WERI-Rb-1 (cell line): ENCODE measurements around the gene TSNAX.
"Not testable (repeated sequence)": the region's sequence is repeated elsewhere in the genome, so short reads cannot be mapped to it uniquely, and the experiment has no call there.

Source experiments
- DNase-seq: peaks from one replicate; pipeline ENCODE4 v3.0.0-alpha.2; 2020
- H3K27ac ChIP-seq: fragments of 250-450 bp; sonication (Bioruptor Pico); 2 replicates; pipeline ENCODE4 v1.5.1; 2020; ENCODE audit warnings: mild to moderate bottlenecking, moderate library complexity
- H3K27me3 ChIP-seq: fragments of 250-450 bp; sonication (Bioruptor Pico); 2 replicates; pipeline ENCODE4 v1.5.1; 2021; ENCODE audit warnings: mild to moderate bottlenecking, low read depth, moderate library complexity; ENCODE audit not compliant: insufficient read depth, severe bottlenecking
- H3K36me3 ChIP-seq: fragments of 250-450 bp; sonication (Bioruptor Pico); 2 replicates; pipeline ENCODE4 v1.5.1; 2020; ENCODE audit warnings: mild to moderate bottlenecking, moderate library complexity
- H3K4me3 ChIP-seq: 2 replicates; pipeline ENCODE4 v1.5.1; 2011; ENCODE audit warnings: low read depth, mild to moderate bottlenecking, control low read depth, low read length
- H3K9me3 ChIP-seq: fragments of 250-450 bp; sonication (Bioruptor Pico); 2 replicates; pipeline ENCODE4 v1.5.1; 2021; ENCODE audit warnings: mild to moderate bottlenecking, moderate library complexity; ENCODE audit not compliant: severe bottlenecking
- CTCF ChIP-seq: IDR thresholded peaks from 2 replicates; pipeline ENCODE4 v1.5.1; 2011; ENCODE audit warnings: low read depth, mild to moderate bottlenecking, control low read depth, inconsistent platforms, low read length

TSNAX gene

GRCh38 chr1:231566496-231566895, 38.0 kb downstream of the TSNAX start:
- Histone ChIP-seq H3K27ac (no peak overlapping the region), H3K9me3 (no peaks in the 10 kb centered on the region), H3K36me3 (peaks cover 19% of the 10 kb centered on the region), H3K27me3 (no peaks in the 10 kb centered on the region), H3K4me3 (no peak overlapping the region)
- DNase-seq = no peak
- no peak for TF ChIP-seq CTCF

GRCh38 chr1:231570262-231570661, 41.8 kb downstream of the TSNAX start:
- H3K9me3 ChIP-seq, H3K4me3 ChIP-seq, H3K27ac ChIP-seq, DNase-seq, H3K36me3 ChIP-seq, H3K27me3 ChIP-seq: not testable (repeated sequence)

- DNase-seq = no peak
- Histone ChIP-seq H3K4me3 (no peak overlapping the region), H3K36me3 (no peaks in the 10 kb centered on the region), H3K27me3 (no peaks in the 10 kb centered on the region), H3K27ac (no peak overlapping the region), H3K9me3 (no peaks in the 10 kb centered on the region)
- TF ChIP-seq CTCF = no peak
Measured at GRCh38 chr1:231571904-231572303, 43.4 kb downstream of the TSNAX start.

GRCh38 chr1:231575472-231575871, 47.0 kb downstream of the TSNAX start:
- Histone ChIP-seq H3K9me3 (no peaks in the 10 kb centered on the region), H3K27ac (no peak overlapping the region), H3K4me3 (no peak overlapping the region), H3K36me3 (no peaks in the 10 kb centered on the region), H3K27me3 (no peaks in the 10 kb centered on the region)
- no peak for DNase-seq
- TF ChIP-seq CTCF = no peak

GRCh38 chr1:231576804-231577718, 48.6 kb downstream of the TSNAX start:
- DNase-seq = no peak
- no peak overlapping the region for H3K27ac ChIP-seq
- no peak for TF ChIP-seq CTCF

GRCh38 chr1:231580874-231581273, 52.4 kb downstream of the TSNAX start:
- no peaks in the 10 kb centered on the region for H3K36me3 ChIP-seq
- no peaks in the 10 kb centered on the region for H3K9me3 ChIP-seq
- no peak overlapping the region for H3K4me3 ChIP-seq
- no peak overlapping the region for H3K27ac ChIP-seq
- no peak for TF ChIP-seq CTCF
- DNase-seq = no peak
- H3K27me3 ChIP-seq = no peaks in the 10 kb centered on the region

More at GRCh38 chr1:231576804-231577718, 48.6 kb downstream of the TSNAX start:
- Histone ChIP-seq H3K9me3 (no peaks in the 10 kb centered on the region), H3K4me3 (no peak overlapping the region), H3K36me3 (no peaks in the 10 kb centered on the region), H3K27me3 (no peaks in the 10 kb centered on the region)
